Measurements from ENCODE around the gene CASP2. TPM values are rescaled to one million over a fixed set of nuclear protein-coding genes. Genes with fewer than 3 reads are reported as not detected.

Gene CASP2
- total and polyA plus RNA-seq, 2 of the 8 experiments (the other 6 are each of a cell fraction or from before 2014, with no cell fraction given), result 23.7 to 35.3 TPM

DNA sequence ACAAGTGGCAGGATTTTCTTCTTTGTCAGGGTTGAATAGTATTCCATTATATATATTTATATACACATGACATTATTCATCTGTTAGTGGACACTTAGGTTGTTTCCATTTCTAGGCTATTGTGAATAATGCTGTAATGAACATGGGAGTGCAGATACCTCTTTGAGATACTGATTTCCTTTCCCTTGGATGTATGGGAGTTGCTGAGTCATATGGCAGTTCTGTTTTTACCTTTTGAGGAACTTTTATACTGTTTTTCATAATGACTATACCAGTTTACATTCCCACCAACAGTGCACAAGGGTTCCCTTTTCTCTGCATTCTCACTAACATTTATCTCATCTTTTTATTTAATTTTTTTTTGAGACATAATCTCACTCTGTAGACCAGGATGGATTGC lies 26.0 kb downstream of the CASP2 start:
- H2BK15ac ChIP-seq (ENCODE audit: low read length), result no peak overlapping the region
- TF ChIP-seq RAD21 (IDR thresholded peaks at IDR 0.05 in 1 of 2, conservative IDR thresholded peaks at IDR 0.05 in 1 of 2; ENCODE audit: low read depth in 2 of 2, low read length in 2 of 2) (no peak), SP1 (IDR thresholded peaks at IDR 0.05; ENCODE audit: low read depth, low read length) (no peak), HDAC6 (IDR thresholded peaks at IDR 0.05; ENCODE audit: low read depth, low read length) (no peak), KDM1A (IDR thresholded peaks at IDR 0.05; ENCODE audit: borderline replicate concordance, low read length) (no peak), SP2 (IDR thresholded peaks at IDR 0.05; ENCODE audit: low read length) (no peak), GTF2F1 (IDR thresholded peaks at IDR 0.05; ENCODE audit: borderline replicate concordance, low read depth, low read length) (no peak), EP300 (IDR thresholded peaks at IDR 0.05; ENCODE audit: borderline replicate concordance in 1 of 2, low read depth in 2 of 2, low read length in 2 of 2) (no peak), TBP (IDR thresholded peaks at IDR 0.05; ENCODE audit: low read depth, low read length) (no peak), KDM5A (IDR thresholded peaks at IDR 0.05; ENCODE audit: low read length) (no peak), POLR2A (IDR thresholded peaks at IDR 0.05; ENCODE audit: control extremely low read depth in 1 of 2, low read depth in 2 of 2, low read length in 2 of 2) (no peak), CBX5 (IDR thresholded peaks at IDR 0.05; ENCODE audit: low read depth, low read length) (no peak)

More for the DNA sequence above, 26.0 kb downstream of the CASP2 start:
- Histone ChIP-seq H3K4me2 (ENCODE audit: insufficient read depth in 1 of 2, low read depth in 2 of 2, low read length in 2 of 2) (no peak overlapping the region), H3K79me2 (ENCODE audit: control insufficient read depth in 1 of 2, insufficient read depth in 2 of 2, low read length in 2 of 2) (no peaks in the 10 kb centered on the region), H4K8ac (ENCODE audit: extremely low read depth, insufficient read depth, low read length) (no peak overlapping the region), H2BK120ac (replicated peaks; ENCODE audit: low read depth, low read length) (no peak overlapping the region), H3K27ac (ENCODE audit: low read depth, low read length) (no peak overlapping the region), H3K14ac (ENCODE audit: insufficient read length) (no peak overlapping the region), H2AK5ac (ENCODE audit: low read depth, low read length) (no peak overlapping the region), H2AFZ (ENCODE audit: low read length) (no peak overlapping the region), H3K23me2 (ENCODE audit: low read depth, low read length) (no peaks in the 10 kb centered on the region), H3K56ac (replicated peaks; ENCODE audit: insufficient read length, low read depth, low read length) (no peak overlapping the region), H4K91ac (replicated peaks; ENCODE audit: insufficient read length, low read length) (no peak overlapping the region), H3K36me3 (ENCODE audit: control insufficient read depth in 2 of 4, insufficient read depth in 4 of 4, low read length in 3 of 4) (0 out of 8 replicates have a peak, but pooled peaks cover 0 to 3% (median 0%) of the 10 kb centered on the region in 4 experiments), H3K9ac (replicated peaks in 1 of 4; ENCODE audit: extremely low read depth in 1 of 4, low read depth in 3 of 4, low read length in 3 of 4) (no peak overlapping the region), H3K79me1 (ENCODE audit: low read depth, low read length) (no peaks in the 10 kb centered on the region), H4K5ac (ENCODE audit: insufficient read length, low read depth, low read length) (no peak overlapping the region), H4K20me1 (replicated peaks in 1 of 2; ENCODE audit: control insufficient read depth in 1 of 2, insufficient read depth in 2 of 2, low read length in 2 of 2) (no peaks in the 10 kb centered on the region), H3K4ac (replicated peaks; ENCODE audit: insufficient read length, low read depth, low read length) (no peak overlapping the region), H3K4me1 (replicated peaks in 1 of 4; ENCODE audit: control insufficient read depth in 3 of 4, insufficient read depth in 4 of 4, low read length in 3 of 4) (peaks cover 0 to 2% (median 0%) of the 10 kb centered on the region in 4 experiments; a peak in 1 of 7 replicates), H3K4me3 (ENCODE audit: extremely low read depth in 1 of 4, insufficient read depth in 2 of 4, low read depth in 3 of 4, low read length in 4 of 4) (no peak overlapping the region), H3K27me3 (replicated peaks in 1 of 4; ENCODE audit: control insufficient read depth in 3 of 4, extremely low read depth in 1 of 4, insufficient read depth in 3 of 4, low read length in 3 of 4) (no peaks in the 10 kb centered on the region; a peak in 1 of 7 replicates), H2BK20ac (ENCODE audit: low read length) (no peak overlapping the region), H2BK5ac (ENCODE audit: low read depth, low read length) (no peak overlapping the region), H3K18ac (ENCODE audit: extremely low read depth, low read length) (no peak overlapping the region), H3K23ac (ENCODE audit: insufficient read length) (no peak overlapping the region), H3K9me3 (ENCODE audit: insufficient read depth in 2 of 2, low read depth in 1 of 2, low read length in 1 of 2) (no peaks in the 10 kb centered on the region), H2BK12ac (ENCODE audit: low read depth, low read length) (no peak overlapping the region)
- FAIRE-seq (no peak), DNase-seq (ENCODE audit: low read depth in 1 of 2, low spot score in 2 of 2) (no peak)
- ChIA-PET POLR2A (ENCODE audit: partially characterized antibody) (no interaction called here), CTCF (ENCODE audit: partially characterized antibody) (interaction anchor here (1.9 to 2.7 kb wide), 2 partner anchors 11 to 15 kb away, joined by 6 to 10 read pairs; no protein-coding TSS in a partner anchor)

All from H1 (cell line).